Amniotic stem cell (primary cell): ENCODE results near the gene CREBL2.

Source experiments
- DNase-seq: peaks from one replicate; lab custom pipeline; 2025; lab: John Stamatoyannopoulos, UW

Gene CREBL2

DNA sequence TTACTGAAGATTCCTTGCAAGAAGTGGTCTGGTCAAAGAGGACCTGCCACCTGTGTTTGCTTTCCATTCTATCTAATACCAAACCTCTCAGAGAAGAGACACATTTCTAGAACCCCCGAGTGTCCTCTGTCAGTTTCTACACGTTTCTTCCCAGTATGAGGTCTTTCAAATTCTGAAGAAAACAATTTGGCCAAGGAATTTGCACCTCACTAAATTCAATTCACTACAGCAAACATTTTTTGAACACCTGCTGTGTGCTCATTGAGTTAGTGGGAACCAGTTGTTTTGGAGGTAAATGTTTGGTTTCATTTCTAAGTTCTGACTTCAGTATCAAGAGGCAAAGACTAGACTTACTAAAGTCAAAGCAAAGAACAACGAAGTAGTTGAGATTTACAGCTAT lies 64.9 kb downstream of the CREBL2 start:
- DNase-seq: no peak

DNA sequence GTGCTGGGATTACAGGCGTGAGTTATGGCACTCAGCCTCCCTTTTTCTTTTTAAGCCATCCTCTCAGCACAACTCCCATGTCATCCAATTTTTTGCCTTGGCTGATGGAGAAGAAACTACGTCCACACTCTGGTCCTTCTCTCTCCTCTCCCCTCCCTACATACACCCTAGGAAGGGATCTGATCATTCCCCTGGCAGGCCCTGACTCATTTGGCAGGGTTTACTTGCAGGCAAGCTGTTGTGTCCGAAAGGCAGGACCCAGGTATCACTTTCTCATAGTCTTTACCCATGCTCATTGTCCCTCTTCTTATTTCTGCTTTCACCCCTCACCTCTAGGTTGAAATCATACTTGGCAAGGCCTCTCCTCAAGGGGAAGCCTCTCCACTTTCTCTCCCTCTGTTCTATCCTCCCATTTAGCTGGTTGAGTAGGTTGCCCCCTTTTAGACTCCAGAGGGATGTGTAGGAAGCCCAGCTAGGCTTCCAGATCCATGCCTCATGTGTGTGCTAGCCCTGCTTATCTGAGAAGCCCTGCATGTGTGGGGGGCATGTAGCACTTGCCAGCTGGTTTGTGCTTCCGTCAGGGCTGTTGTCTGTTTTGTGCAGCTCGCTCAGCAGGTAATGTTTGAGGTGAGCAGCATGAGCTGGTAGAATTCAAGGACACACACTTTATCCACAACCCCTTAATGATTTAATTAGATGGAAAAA lies 69.5 kb downstream of the CREBL2 start:
- DNase-seq: no peak

DNA sequence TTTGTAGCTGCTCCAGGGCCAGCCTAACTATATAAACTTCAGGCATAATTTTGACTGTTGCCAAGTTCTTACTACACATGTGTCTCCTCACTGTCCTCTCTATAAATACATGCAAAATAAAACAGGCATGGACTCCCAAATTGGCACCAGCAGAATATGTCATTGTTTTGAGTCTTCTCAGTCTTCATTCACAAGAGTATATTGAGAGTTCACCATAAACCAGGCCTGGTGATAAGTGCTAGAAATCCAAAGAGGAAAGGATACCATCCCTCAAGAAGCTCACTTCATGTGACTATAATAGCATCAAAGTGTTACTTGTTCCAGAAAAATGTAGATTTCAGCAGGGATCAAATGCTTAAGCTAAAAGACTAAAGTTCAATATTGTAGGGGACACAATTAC lies 70.6 kb downstream of the CREBL2 start:
- no peak for DNase-seq

DNA sequence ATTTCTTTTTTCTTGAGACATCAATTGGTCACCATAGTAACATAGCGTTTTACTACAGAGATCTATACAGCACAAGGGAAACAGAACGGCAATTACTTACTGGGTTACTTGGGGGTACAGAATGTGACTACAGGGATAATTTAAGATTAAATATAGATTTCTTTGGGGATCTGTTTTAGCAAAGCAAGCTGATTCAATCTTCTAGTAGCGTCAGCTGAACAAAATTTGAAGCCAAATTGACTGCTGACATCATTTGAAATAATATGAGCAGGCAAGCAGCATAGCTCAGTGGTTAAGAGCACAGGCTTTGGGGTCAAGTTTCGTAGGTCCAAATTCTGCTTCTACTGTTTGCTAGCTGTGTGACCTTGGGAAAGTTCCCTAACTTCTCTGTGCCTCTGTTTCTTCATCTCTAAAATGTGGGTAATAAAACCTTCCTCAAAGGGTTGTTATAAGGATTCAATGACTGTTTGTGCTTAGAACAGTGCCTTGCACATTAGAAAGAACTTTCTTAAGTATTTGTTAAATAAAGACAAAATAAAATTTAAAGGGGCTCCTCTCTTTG lies 71.5 kb downstream of the CREBL2 start:
- no peak for DNase-seq

DNA sequence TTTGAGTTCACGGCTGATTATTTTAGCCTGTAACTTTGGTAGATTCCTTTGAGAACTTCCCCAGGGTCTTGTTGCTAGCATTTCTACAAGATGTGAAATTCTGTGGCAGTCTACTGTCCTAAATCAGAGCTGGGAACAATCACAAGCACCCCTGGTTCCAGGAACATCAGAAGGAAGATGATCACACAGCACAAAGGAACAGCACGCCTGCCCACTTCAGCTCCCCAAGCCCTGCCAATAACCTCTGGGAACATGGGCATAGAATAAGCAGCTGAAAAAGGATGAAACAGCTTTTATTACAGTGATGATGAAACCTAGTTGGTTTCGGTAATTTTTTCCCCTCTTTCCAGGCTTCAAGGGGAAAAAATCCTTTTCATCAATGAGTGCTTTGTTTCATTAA lies 72.0 kb downstream of the CREBL2 start:
- DNase-seq: no peak

DNA sequence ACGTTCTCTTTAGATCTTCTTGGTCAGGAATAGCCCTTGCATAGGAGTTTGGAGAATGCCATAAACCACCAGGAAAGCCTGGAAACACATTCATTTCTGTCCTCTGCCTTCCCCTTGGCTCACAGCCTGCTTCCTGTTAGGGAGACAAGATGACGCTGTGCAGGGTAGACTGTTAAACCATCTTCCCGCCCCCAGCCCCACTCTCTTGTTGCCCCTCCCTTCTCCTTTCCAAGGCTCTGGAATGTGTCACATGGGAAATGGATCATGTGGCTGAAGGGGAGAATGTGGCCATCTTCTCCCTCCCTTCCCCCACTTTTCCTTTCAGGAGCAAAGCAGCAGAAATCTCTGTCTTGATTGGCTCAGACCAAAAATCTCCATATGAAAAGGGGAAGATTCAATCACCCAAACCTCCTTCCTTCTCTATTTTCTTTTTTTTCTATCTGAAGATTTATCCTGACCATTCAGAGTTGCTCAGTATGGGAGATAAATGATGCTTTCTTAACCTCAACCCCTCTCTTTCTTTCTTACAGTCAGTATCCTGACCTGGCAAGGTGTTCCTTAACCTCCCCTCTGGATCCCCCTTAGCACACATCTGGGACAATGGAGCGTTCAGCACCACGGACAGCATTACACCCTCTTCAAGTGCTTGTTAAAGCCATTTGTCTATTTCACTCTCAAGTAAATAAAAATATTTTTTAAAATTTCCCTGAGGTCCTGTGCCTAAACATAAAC lies 72.9 kb downstream of the CREBL2 start:
- no peak for DNase-seq

DNA sequence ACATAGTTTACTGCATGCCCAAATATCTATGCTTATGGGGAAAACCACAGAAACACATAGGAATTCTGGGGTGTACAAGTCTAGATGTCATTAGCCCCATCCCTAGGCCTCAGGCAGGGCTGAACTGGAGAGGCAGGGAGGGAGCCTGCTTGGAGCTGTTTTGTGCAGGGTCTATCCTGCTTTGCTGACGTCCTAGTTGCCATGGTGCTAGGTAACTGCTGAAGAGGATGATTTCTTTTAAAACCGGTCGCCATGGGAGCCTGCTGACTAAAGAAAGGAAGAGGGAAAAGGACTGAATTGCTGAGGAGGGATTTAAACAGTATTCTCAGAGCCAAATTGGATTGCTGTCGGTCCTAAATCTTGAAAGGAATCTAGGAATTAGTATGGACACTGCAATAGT lies 73.6 kb downstream of the CREBL2 start:
- DNase-seq: no peak

DNA sequence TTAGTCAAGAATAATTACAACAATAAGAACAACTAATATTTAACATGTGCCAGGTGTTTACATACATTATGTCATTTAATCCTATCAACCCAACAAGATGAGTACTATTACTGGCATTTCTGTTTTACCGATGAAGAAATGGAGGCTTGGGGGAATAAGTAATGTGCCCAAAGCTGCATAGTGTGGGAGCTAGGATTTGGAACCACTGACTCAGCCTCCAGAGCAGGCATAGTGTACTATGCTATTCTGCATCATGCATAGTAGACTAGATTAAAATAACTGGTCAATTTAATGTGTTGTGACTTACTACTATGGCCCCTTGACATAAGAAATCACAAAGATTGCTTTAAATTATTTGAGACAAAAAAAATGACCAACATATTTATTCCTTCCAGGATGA lies 74.8 kb downstream of the CREBL2 start:
- DNase-seq: no peak

DNA sequence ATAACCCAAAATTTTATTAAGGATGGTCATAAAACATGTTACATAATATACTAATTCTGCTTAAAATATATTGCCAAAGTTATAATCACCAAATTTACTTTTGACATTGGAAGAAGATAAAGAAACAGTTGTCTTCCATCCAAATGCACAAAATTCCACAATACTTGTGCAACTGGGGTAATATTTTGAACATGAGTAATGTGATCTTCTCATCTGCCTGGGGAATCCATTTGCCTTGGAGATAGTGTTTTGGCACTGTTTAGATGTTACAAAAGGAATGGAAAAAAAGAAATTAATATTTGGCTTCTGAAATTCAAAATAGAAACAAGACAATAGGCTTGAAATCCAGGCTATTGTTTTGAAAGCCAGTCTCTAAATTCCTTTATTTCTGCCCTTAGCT lies 75.2 kb downstream of the CREBL2 start:
- no peak for DNase-seq

DNA sequence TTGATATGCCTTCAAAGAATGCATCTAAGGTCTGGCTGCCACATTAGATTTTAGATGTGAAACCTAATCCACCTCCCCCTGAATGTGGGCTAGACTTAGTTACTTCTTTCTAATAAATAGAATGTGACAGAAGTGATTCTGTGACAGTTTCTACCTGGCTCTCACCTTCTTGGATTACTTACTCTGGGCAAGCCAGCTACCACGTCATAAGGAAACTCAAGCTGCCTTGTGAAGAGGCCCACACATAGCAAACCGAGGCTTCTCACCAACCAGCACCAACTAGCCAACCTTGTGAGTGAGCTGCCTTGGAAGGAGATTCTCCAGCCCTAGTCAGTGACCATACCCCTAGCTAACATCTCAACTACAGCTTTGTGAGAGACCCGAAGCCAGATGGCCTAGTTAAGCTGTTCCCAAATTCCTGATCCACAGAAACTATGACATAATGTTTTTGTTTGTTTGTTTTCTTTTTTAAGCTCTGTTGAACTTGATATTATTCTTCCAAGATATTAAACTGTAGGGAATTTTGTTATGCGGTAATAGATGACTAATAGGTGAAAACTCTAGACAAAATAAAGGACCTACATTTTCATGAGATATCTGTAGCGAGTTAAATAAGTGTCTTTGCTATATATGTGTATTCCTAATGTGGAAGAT lies 78.1 kb downstream of the CREBL2 start:
- DNase-seq: no peak

DNA sequence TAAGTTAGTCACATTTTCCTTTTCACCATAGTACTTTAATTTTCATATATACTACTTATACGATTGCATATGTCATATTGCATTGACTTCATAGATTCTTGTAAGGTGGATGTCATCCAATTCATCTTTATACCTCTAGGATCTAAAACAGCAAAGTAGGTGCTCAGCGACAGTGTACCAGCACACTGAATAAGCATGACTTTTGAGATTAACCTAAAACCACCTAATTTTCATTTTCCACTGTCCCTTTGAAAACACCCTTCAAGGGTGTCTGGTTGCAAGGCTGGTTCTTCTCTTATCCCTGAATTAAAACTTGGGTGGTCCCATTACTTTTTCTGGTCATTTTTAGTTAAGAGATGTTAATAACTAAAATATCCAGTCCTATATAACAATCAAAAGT lies 79.9 kb downstream of the CREBL2 start:
- no peak for DNase-seq

DNA sequence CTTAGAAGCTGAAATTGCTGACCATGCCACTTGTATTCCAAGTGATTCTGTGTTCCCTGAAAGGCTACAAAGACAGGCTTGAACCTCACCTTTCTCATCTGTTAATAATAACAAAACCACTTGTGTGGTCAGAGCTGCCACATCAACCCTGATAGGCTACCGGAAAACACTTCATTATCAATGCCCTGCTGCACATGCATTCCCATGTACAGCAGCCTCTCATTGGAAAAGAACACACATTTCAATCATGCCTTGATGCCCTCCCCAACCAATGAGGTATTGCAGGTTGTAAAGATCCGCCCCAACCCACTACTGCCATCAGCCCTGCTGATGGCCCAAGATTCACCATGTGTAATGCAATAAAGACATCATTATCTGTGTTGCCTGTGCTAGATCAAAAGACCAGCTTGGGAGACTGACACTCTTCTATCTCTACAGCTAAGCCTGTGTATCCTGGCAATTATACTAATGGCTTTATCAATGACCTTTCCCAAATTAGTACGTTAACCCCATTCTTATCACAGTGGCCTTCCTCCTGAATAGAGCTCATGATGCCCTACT lies 81.5 kb downstream of the CREBL2 start:
- no peak for DNase-seq
